Heart right ventricle (tissue), 16 donors: Measurements from ENCODE around the gene CMIP. TPM values are rescaled to one million over a fixed set of nuclear protein-coding genes. Genes with fewer than 3 reads are reported as not detected.

ENCODE experiments used
- ATAC-seq, 8 donors: fragments of 200-7000 bp; cut with Tn5 transposase; one replicate each; pipeline ENCODE4 v1.9.1; 2020; ENCODE audit warnings: mild to moderate bottlenecking in 8 of 8, moderate library complexity in 8 of 8, moderate number of reproducible peaks in 1 of 8
- DNase-seq, 2 donors: peaks; one replicate each; pipeline ENCODE4 v3.0.0-alpha.2; 2020
- H3K27ac ChIP-seq, 10 donors: fragments of 200-600 bp; sonication (generic) in 2 of 10; one replicate each; pipeline versions ENCODE4 v1.5.0 to v1.8.0; 2020 to 2022; ENCODE audit warnings: mild to moderate bottlenecking in 3 of 10
- H3K27me3 ChIP-seq, 7 donors: fragments of 200-600 bp; one replicate each; pipeline ENCODE4 v1.8.0; 2021 to 2022; ENCODE audit warnings: mild to moderate bottlenecking in 2 of 7
- H3K36me3 ChIP-seq, 9 donors: fragments of 200-600 bp; sonication (generic) in 1 of 9; one replicate each; pipeline versions ENCODE4 v1.5.0 to v1.8.0; 2020 to 2022; ENCODE audit warnings: mild to moderate bottlenecking in 2 of 9
- H3K4me1 ChIP-seq, 9 donors: fragments of 200-600 bp; sonication (generic) in 1 of 9; one replicate each; pipeline versions ENCODE4 v1.5.0 to v1.8.0; 2020 to 2022; ENCODE audit warnings: mild to moderate bottlenecking in 4 of 9
- H3K4me3 ChIP-seq, 10 donors: fragments of 200-600 bp; sonication (generic) in 2 of 10; one replicate each; pipeline versions ENCODE4 v1.5.0 to v1.8.0; 2020 to 2022; ENCODE audit warnings: mild to moderate bottlenecking in 7 of 10, moderate library complexity in 2 of 10
- H3K9me3 ChIP-seq, 11 donors: fragments of 200-600 bp in 10 of 11; sonication (generic) in 2 of 11; one replicate each; pipeline versions ENCODE4 v1.5.0 to v1.8.0; 2013 to 2022; ENCODE audit warnings: mild to moderate bottlenecking in 2 of 11, control low read depth in 1 of 11, moderate library complexity in 1 of 11
- CTCF ChIP-seq, 9 donors: fragments of 200-600 bp; sonication (generic) in 2 of 9; IDR thresholded peaks; one replicate each; pipeline versions ENCODE4 v1.5.0 to v1.8.0; 2021 to 2022; ENCODE audit warnings: antibody characterized with exemption in 9 of 9, mild to moderate bottlenecking in 5 of 9, moderate library complexity in 1 of 9
- WGBS, 2 donors: extraction: QIAGEN DNeasy Blood & Tissue Kit; methylation state at CpG; one replicate each; pipeline ENCODE4 v1.1.7; 2013; ENCODE audit warnings: inconsistent platforms in 1 of 2; 5-methylcytosine and 5-hydroxymethylcytosine counted together
- intact Hi-C, 10 donors: fragments of 100-400 bp; cut with DNase I; formaldehyde crosslinking; loops; one replicate each; pipeline versions ENCODE4 v1.11.1 to v1.14.2; 2022
- polyA plus RNA-seq, 2 donors: library from polyadenylated mRNA; stranded (reverse); fragments of 200-250 nt; gene quantifications; one replicate each; pipeline ENCODE4 v1.2.3, GENCODE V29; 2013
- total RNA-seq, 10 donors: library from RNA; stranded (reverse); fragmentation: NEBNext Ultra II Directional in 3 of 10; extraction: Animal tissue kit (Norgen Biotek cat#: 25700) in 3 of 10; gene quantifications; one replicate each; pipeline versions ENCODE4 v1.2.1 to v1.2.4, GENCODE V29; 2021 to 2023
- donor health status: Arrhythmogenic right ventricular cardiomyopathy.
- donor health status: ischemic (EF 13 %, LVEDD 7.1; RV severe dilation, severe dysfunction).
- donor health status: healthy with polysubstance abuse.
- donor health status: DM: no; HTN: yes; CAD: no.
- donor health status: DM: no; HTN: no; CAD: no.
- donor health status: ischemic (EF 25% LVEDD 6.9; RV normal size, moderate dysfunction).
- donor health status: ischemic (EF 25% LVEDD 5.7; RV mildly dilated, moderate dysfunction).
- donor health status: healthy.
- donor health status: DM: yes; HTN: yes; CAD: no.
- donor health status: Ischemic cardiomyopathy.
- donor health status: ischemic (EF 35%, LVEDD 5.7; RV mildly dilated, moderate dysfunction).
- donor health status: nonischemic (EF 11% LVEDD 7.7; RV severe dilation, severe dysfunction).
- donor health status: DM: yes; HTN: yes; CAD: no.
- donor health status: PGD.
- donor health status: ischemic (EF 29% LVEDD 5.4; RV normal size, mild dysfunction).
- donor health status: nonischemic (EF 23%, LVEDD 6.1; RV moderate dilation, normal function).

The CMIP gene
- total and polyA plus RNA-seq, 12 donors: 5.4 to 32.8 (median 13.0) TPM

- DNase-seq: no peak
- no peak for ATAC-seq
- H3K9me3 ChIP-seq: no peaks in the 10 kb centered on the region
- TF ChIP-seq CTCF (IDR thresholded peaks at IDR 0.05): no peak
- H3K36me3 ChIP-seq: no peaks in the 10 kb centered on the region
- H3K27me3 ChIP-seq: peaks cover 0 to 6% (median 0%) of the 10 kb centered on the region in 7 donors
- peak overlapping the region in 3 of 10 donors; percentile 70 to 84 (median 83) for H3K27ac ChIP-seq
- 66 to 73% methylated on average over 8 of the region's 8 CpGs for WGBS, 2 donors
- no peak overlapping the region for H3K4me3 ChIP-seq
- peaks cover 5 to 38% (median 25%) of the 10 kb centered on the region in 9 donors for H3K4me1 ChIP-seq
- intact Hi-C loops: loop anchor here in 3 of 10 donors (10.0 kb wide), 2 partner anchors 52 to 172 kb away; no protein-coding TSS in a partner anchor
These were observed 1.5 kb upstream of the CMIP start for GRCh38 chr16:81442916-81443687.

- 13 to 14% methylated on average over 34 to 36 of the region's 36 CpGs for WGBS, 2 donors
- Histone ChIP-seq H3K36me3 (no peaks in the 10 kb centered on the region), H3K4me3 (peak overlapping the region in 9 of 10 donors; percentile 50 to 71 (median 60)), H3K4me1 (peaks cover 5 to 46% (median 33%) of the 10 kb centered on the region in 9 donors), H3K9me3 (no peaks in the 10 kb centered on the region), H3K27ac (peak overlapping the region in 9 of 10 donors; percentile 47 to 84 (median 70)), H3K27me3 (peaks cover 0 to 6% (median 0%) of the 10 kb centered on the region in 7 donors)
- DNase-seq: peak in 1 of 2 donors; percentile 54
- intact Hi-C loops: loop anchor here in 3 of 10 donors (10.0 kb wide), 2 partner anchors 51 to 171 kb away; no protein-coding TSS in a partner anchor
- peak in 5 of 8 donors; percentile 1 to 28 (median 15) for ATAC-seq
- no peak for TF ChIP-seq CTCF (IDR thresholded peaks at IDR 0.05)
These were observed 740 bp upstream of the CMIP start for GRCh38 chr16:81443688-81444447.

GRCh38 chr16:81445143-81445961 is 744 bp downstream of the CMIP start:
- Histone ChIP-seq H3K4me3 (peak overlapping the region; percentile 67 to 91 (median 78)), H3K27me3 (peaks cover 0 to 6% (median 0%) of the 10 kb centered on the region in 7 donors), H3K36me3 (no peaks in the 10 kb centered on the region), H3K27ac (peak overlapping the region; percentile 34 to 98 (median 84)), H3K9me3 (no peaks in the 10 kb centered on the region), H3K4me1 (peaks cover 5 to 53% (median 33%) of the 10 kb centered on the region in 9 donors)
- intact Hi-C loops: loop anchor here in 5 of 10 donors (5.0 to 10.0 kb wide), 5 partner anchors 37 to 169 kb away; no protein-coding TSS in a partner anchor
- DNase-seq (peak in 1 of 2 donors; percentile 44), ATAC-seq (peak in 7 of 8 donors; percentile 3 to 45 (median 25))
- WGBS, 2 donors: 1 to 3% methylated on average over 50 to 61 of the region's 62 CpGs
- TF ChIP-seq CTCF (IDR thresholded peaks at IDR 0.05): peak in 6 of 9 donors; percentile 10 to 37 (median 32)
